PC-3 (cell line): ENCODE measurements around the gene DLX5.

Experiments
- EZH2 ChIP-seq: fragments of 300-600 bp; sonication (generic); IDR thresholded peaks from one replicate; pipeline ENCODE4 v1.6.1; 2017; ENCODE audit warnings: antibody characterized with exemption, mild to moderate bottlenecking, low read length; ENCODE audit not compliant: unreplicated experiment
- EZH2phosphoT487 ChIP-seq: fragments of 300-600 bp; sonication (generic); IDR thresholded peaks from 2 replicates; pipeline ENCODE4 v1.6.1; 2018; ENCODE audit warnings: mild to moderate bottlenecking, antibody characterized with exemption, low read length, borderline replicate concordance
- TF ChIP-seq, protein P1 (sequence below): fragments of 300-600 bp; sonication (generic); conservative IDR thresholded peaks from 2 replicates; pipeline ENCODE4 v1.5.1; 2017; ENCODE audit warnings: antibody characterized with exemption, low read depth, mild to moderate bottlenecking, low read length

DNA sequence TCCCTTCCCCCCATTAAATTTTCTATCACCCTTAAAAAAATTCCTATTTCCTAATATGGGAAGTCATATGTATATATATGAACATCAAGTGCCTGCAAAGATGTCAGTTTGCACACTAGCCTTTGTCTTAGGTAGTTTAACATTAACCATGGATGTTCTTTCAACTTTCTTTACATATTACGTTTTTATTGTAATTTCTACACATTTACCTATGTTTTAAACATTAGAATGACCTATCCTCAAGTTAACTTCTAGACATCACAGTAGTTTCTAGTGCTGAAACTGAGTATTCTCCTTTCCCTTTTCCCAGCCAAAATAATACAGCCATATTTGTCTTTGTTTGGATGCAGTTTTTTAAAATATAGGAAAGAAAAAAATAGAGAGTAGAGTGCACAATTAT lies 13.5 kb downstream of the DLX5 start:
- TF ChIP-seq, protein P1, sequence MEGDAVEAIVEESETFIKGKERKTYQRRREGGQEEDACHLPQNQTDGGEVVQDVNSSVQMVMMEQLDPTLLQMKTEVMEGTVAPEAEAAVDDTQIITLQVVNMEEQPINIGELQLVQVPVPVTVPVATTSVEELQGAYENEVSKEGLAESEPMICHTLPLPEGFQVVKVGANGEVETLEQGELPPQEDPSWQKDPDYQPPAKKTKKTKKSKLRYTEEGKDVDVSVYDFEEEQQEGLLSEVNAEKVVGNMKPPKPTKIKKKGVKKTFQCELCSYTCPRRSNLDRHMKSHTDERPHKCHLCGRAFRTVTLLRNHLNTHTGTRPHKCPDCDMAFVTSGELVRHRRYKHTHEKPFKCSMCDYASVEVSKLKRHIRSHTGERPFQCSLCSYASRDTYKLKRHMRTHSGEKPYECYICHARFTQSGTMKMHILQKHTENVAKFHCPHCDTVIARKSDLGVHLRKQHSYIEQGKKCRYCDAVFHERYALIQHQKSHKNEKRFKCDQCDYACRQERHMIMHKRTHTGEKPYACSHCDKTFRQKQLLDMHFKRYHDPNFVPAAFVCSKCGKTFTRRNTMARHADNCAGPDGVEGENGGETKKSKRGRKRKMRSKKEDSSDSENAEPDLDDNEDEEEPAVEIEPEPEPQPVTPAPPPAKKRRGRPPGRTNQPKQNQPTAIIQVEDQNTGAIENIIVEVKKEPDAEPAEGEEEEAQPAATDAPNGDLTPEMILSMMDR = no peak
- TF ChIP-seq EZH2 (no peak), EZH2phosphoT487 (no peak)
